ENCODE data around the gene SLC30A2. TPM values are rescaled to one million over a fixed set of nuclear protein-coding genes. Genes with fewer than 3 reads are reported as not detected.
A peak's percentile ranks its signal among the peaks of the same experiment; 100 is the strongest.

Gene SLC30A2
- total and polyA plus RNA-seq, 2 of the 13 experiments (the other 11 are each of a cell fraction or from before 2014, with no cell fraction given), result not detected

DNA sequence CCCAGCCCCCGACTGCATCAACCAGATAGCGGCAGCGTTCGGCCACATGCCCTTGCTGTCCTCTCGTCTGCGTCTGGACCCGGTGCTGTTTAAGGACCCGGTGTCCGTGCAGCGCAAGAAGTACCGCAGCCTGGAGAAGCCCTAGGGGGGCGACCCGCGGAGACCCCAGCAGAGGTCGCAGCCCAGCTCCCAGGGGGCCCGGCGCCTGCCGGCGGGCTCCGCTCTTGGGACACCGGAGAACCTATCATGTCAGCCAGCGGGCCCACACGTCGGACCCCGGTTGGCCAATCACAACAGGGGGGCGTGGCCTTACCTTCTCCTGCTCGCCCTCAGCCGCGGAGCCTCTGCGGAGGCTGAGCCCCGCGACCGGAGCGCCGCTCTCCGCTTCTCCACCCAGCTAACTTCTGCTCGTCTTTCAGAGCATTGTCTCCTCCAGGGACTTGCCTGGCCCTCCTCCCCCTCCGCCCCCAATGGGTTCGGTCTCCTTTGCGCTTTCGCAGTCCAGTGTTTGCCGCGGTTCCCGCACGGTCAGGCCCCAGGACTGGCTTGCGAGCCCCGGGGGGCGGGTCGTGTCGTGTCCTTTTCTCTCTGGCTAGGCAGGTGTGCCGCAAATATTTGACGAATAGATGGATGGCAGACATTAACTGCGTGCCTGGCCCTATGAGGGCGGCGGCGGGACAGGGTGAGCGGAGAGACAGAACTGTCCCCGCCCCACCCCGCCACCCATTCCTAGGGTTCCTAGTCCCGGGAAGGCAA is 10.5 kb downstream of the SLC30A2 start (continued):
- TF ChIP-seq, protein P1, sequence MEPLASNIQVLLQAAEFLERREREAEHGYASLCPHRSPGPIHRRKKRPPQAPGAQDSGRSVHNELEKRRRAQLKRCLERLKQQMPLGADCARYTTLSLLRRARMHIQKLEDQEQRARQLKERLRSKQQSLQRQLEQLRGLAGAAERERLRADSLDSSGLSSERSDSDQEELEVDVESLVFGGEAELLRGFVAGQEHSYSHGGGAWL (CRISPR knock-in tag; IDR thresholded peaks at IDR 0.05), result no peak; the same call in 1 of the 2 replicates
- TF ChIP-seq, protein P2, sequence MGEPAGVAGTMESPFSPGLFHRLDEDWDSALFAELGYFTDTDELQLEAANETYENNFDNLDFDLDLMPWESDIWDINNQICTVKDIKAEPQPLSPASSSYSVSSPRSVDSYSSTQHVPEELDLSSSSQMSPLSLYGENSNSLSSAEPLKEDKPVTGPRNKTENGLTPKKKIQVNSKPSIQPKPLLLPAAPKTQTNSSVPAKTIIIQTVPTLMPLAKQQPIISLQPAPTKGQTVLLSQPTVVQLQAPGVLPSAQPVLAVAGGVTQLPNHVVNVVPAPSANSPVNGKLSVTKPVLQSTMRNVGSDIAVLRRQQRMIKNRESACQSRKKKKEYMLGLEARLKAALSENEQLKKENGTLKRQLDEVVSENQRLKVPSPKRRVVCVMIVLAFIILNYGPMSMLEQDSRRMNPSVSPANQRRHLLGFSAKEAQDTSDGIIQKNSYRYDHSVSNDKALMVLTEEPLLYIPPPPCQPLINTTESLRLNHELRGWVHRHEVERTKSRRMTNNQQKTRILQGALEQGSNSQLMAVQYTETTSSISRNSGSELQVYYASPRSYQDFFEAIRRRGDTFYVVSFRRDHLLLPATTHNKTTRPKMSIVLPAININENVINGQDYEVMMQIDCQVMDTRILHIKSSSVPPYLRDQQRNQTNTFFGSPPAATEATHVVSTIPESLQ (CRISPR knock-in tag; conservative IDR thresholded peaks at IDR 0.05), result no peak
- TF ChIP-seq NBN (conservative IDR thresholded peaks at IDR 0.05), result no peak
- TF ChIP-seq ZMYM3 (CRISPR knock-in tag; IDR thresholded peaks at IDR 0.05), result no peak
- no peak for TF ChIP-seq FIP1L1 (IDR thresholded peaks at IDR 0.05; ENCODE audit: borderline replicate concordance, insufficient read depth, low read depth, low read length)
- 0 out of 2 replicates have a peak, but pooled peaks have one; percentile 11 for TF ChIP-seq BCL6 (CRISPR knock-in tag; IDR thresholded peaks at IDR 0.05)
- TF ChIP-seq, protein P3, sequence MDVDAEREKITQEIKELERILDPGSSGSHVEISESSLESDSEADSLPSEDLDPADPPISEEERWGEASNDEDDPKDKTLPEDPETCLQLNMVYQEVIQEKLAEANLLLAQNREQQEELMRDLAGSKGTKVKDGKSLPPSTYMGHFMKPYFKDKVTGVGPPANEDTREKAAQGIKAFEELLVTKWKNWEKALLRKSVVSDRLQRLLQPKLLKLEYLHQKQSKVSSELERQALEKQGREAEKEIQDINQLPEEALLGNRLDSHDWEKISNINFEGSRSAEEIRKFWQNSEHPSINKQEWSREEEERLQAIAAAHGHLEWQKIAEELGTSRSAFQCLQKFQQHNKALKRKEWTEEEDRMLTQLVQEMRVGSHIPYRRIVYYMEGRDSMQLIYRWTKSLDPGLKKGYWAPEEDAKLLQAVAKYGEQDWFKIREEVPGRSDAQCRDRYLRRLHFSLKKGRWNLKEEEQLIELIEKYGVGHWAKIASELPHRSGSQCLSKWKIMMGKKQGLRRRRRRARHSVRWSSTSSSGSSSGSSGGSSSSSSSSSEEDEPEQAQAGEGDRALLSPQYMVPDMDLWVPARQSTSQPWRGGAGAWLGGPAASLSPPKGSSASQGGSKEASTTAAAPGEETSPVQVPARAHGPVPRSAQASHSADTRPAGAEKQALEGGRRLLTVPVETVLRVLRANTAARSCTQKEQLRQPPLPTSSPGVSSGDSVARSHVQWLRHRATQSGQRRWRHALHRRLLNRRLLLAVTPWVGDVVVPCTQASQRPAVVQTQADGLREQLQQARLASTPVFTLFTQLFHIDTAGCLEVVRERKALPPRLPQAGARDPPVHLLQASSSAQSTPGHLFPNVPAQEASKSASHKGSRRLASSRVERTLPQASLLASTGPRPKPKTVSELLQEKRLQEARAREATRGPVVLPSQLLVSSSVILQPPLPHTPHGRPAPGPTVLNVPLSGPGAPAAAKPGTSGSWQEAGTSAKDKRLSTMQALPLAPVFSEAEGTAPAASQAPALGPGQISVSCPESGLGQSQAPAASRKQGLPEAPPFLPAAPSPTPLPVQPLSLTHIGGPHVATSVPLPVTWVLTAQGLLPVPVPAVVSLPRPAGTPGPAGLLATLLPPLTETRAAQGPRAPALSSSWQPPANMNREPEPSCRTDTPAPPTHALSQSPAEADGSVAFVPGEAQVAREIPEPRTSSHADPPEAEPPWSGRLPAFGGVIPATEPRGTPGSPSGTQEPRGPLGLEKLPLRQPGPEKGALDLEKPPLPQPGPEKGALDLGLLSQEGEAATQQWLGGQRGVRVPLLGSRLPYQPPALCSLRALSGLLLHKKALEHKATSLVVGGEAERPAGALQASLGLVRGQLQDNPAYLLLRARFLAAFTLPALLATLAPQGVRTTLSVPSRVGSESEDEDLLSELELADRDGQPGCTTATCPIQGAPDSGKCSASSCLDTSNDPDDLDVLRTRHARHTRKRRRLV (CRISPR knock-in tag; IDR thresholded peaks at IDR 0.05), result no peak; the same call in 1 of the 2 replicates
- TF ChIP-seq BRCA1 (CRISPR knock-in tag; IDR thresholded peaks at IDR 0.05), result no peak
- TF ChIP-seq ZFP1 (CRISPR knock-in tag; IDR thresholded peaks at IDR 0.05), result no peak
- TF ChIP-seq, protein P4, sequence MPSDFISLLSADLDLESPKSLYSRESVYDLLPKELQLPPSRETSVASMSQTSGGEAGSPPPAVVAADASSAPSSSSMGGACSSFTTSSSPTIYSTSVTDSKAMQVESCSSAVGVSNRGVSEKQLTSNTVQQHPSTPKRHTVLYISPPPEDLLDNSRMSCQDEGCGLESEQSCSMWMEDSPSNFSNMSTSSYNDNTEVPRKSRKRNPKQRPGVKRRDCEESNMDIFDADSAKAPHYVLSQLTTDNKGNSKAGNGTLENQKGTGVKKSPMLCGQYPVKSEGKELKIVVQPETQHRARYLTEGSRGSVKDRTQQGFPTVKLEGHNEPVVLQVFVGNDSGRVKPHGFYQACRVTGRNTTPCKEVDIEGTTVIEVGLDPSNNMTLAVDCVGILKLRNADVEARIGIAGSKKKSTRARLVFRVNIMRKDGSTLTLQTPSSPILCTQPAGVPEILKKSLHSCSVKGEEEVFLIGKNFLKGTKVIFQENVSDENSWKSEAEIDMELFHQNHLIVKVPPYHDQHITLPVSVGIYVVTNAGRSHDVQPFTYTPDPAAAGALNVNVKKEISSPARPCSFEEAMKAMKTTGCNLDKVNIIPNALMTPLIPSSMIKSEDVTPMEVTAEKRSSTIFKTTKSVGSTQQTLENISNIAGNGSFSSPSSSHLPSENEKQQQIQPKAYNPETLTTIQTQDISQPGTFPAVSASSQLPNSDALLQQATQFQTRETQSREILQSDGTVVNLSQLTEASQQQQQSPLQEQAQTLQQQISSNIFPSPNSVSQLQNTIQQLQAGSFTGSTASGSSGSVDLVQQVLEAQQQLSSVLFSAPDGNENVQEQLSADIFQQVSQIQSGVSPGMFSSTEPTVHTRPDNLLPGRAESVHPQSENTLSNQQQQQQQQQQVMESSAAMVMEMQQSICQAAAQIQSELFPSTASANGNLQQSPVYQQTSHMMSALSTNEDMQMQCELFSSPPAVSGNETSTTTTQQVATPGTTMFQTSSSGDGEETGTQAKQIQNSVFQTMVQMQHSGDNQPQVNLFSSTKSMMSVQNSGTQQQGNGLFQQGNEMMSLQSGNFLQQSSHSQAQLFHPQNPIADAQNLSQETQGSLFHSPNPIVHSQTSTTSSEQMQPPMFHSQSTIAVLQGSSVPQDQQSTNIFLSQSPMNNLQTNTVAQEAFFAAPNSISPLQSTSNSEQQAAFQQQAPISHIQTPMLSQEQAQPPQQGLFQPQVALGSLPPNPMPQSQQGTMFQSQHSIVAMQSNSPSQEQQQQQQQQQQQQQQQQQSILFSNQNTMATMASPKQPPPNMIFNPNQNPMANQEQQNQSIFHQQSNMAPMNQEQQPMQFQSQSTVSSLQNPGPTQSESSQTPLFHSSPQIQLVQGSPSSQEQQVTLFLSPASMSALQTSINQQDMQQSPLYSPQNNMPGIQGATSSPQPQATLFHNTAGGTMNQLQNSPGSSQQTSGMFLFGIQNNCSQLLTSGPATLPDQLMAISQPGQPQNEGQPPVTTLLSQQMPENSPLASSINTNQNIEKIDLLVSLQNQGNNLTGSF (CRISPR knock-in tag; IDR thresholded peaks at IDR 0.05), result no peak
- TF ChIP-seq, protein P5, sequence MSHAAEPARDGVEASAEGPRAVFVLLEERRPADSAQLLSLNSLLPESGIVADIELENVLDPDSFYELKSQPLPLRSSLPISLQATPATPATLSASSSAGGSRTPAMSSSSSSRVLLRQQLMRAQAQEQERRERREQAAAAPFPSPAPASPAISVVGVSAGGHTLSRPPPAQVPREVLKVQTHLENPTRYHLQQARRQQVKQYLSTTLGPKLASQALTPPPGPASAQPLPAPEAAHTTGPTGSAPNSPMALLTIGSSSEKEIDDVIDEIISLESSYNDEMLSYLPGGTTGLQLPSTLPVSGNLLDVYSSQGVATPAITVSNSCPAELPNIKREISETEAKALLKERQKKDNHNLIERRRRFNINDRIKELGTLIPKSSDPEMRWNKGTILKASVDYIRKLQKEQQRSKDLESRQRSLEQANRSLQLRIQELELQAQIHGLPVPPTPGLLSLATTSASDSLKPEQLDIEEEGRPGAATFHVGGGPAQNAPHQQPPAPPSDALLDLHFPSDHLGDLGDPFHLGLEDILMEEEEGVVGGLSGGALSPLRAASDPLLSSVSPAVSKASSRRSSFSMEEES (CRISPR knock-in tag; IDR thresholded peaks at IDR 0.05), result no peak
